CD8-positive, alpha-beta memory T cell (primary cell): ENCODE data around the gene SORCS2. TPM values are rescaled to one million over a fixed set of nuclear protein-coding genes. Genes with fewer than 3 reads are reported as not detected.

ENCODE experiments used
- CTCF ChIA-PET: fragments of 350-600 bp; sonication (Branson Sonifier 250); formaldehyde crosslinking; loops from one replicate; lab custom pipeline; 2021; ENCODE audit warnings: antibody characterized with exemption; lab: Charles Lee
- POLR2A ChIA-PET: fragments of 350-600 bp; sonication (Branson Sonifier 250); formaldehyde crosslinking; loops from one replicate; lab custom pipeline; 2021; ENCODE audit warnings: antibody characterized with exemption; lab: Charles Lee
- DNase-seq, 5 donors: peaks; one replicate each; pipeline versions ENCODE4 v3.0.0 to v3.0.0-alpha.2; 2020 to 2022; ENCODE audit warnings: mixed read lengths in 1 of 5
- H3K27ac ChIP-seq: one replicate; pipeline ENCODE4 v1.7.0; 2013; ENCODE audit warnings: low read depth, mild to moderate bottlenecking, low read length, moderate library complexity
- H3K27me3 ChIP-seq: 2 replicates; pipeline ENCODE4 v1.7.0; 2013; ENCODE audit warnings: low read length, mild to moderate bottlenecking; ENCODE audit not compliant: insufficient read depth, poor library complexity, severe bottlenecking
- H3K36me3 ChIP-seq: 2 replicates; pipeline ENCODE4 v1.7.0; 2013; ENCODE audit warnings: mild to moderate bottlenecking, low read length, moderate library complexity; ENCODE audit not compliant: insufficient read depth
- H3K4me1 ChIP-seq: 2 replicates; pipeline ENCODE4 v1.7.0; 2013; ENCODE audit warnings: mild to moderate bottlenecking, low read length, moderate library complexity; ENCODE audit not compliant: insufficient read depth
- H3K4me3 ChIP-seq: 2 replicates; pipeline ENCODE4 v1.7.0; 2013; ENCODE audit warnings: mild to moderate bottlenecking, low read length
- H3K9me3 ChIP-seq: 2 replicates; pipeline ENCODE4 v1.7.0; 2013; ENCODE audit warnings: mild to moderate bottlenecking, low read length
- H3K27ac Mint-ChIP-seq, 8 donors: one replicate each; pipeline ENCODE4 v1.8.0; 2020 to 2021; ENCODE audit warnings: mixed read lengths in 8 of 8, mild to moderate bottlenecking in 6 of 8, inconsistent platforms in 3 of 8, moderate library complexity in 3 of 8
- H3K27me3 Mint-ChIP-seq, 2 donors: one replicate each; pipeline ENCODE4 v1.8.0; 2020 to 2021; ENCODE audit warnings: mixed read lengths in 2 of 2, mild to moderate bottlenecking in 1 of 2, moderate library complexity in 1 of 2
- H3K36me3 Mint-ChIP-seq, 3 donors: one replicate each; pipeline ENCODE4 v1.8.0; 2020 to 2021; ENCODE audit warnings: mixed read lengths in 3 of 3, inconsistent platforms in 1 of 3, mild to moderate bottlenecking in 1 of 3
- H3K4me1 Mint-ChIP-seq, 3 donors: one replicate each; pipeline ENCODE4 v1.8.0; 2020 to 2021; ENCODE audit warnings: mixed read lengths in 3 of 3, inconsistent platforms in 1 of 3, mild to moderate bottlenecking in 1 of 3
- H3K4me3 Mint-ChIP-seq, 7 donors: one replicate each; pipeline ENCODE4 v1.8.0; 2020 to 2021; ENCODE audit warnings: mixed read lengths in 7 of 7, mild to moderate bottlenecking in 6 of 7, moderate library complexity in 4 of 7, inconsistent platforms in 2 of 7
- H3K9me3 Mint-ChIP-seq, 5 donors: one replicate each; pipeline ENCODE4 v1.8.0; 2020 to 2022; ENCODE audit warnings: mixed read lengths in 5 of 5, mild to moderate bottlenecking in 3 of 5, moderate library complexity in 2 of 5, inconsistent platforms in 1 of 5
- polyA plus RNA-seq: library from polyadenylated mRNA; unstranded; fragments of 300-500 nt; fragmentation: Illumina TruSeq; gene quantifications from one replicate; pipeline ENCODE4 v1.2.3, GENCODE V29; 2021
- total RNA-seq, 2 experiments: library from RNA; stranded (reverse); gene quantifications; one replicate each; pipeline ENCODE4 v1.2.3, GENCODE V29; 2021

Gene SORCS2
- total and polyA plus RNA-seq, 3 experiments from 2014 or later: not detected

- no peaks in the 10 kb centered on the region for H3K9me3 Mint-ChIP-seq
- ChIA-PET POLR2A (no interaction called here), CTCF (no interaction called here)
- Histone ChIP-seq H3K9me3 (no peaks in the 10 kb centered on the region), H3K27me3 (no peaks in the 10 kb centered on the region), H3K36me3 (no peaks in the 10 kb centered on the region), H3K4me1 (no peaks in the 10 kb centered on the region), H3K4me3 (no peak overlapping the region), H3K27ac (no peak overlapping the region)
- no peak for DNase-seq
- peaks cover 7 to 34% of the 10 kb centered on the region in 2 donors for H3K27me3 Mint-ChIP-seq
- no peak overlapping the region for H3K27ac Mint-ChIP-seq
- peaks cover 0 to 2% (median 0%) of the 10 kb centered on the region in 3 donors for H3K4me1 Mint-ChIP-seq
- no peaks in the 10 kb centered on the region for H3K36me3 Mint-ChIP-seq
- H3K4me3 Mint-ChIP-seq: no peak overlapping the region
Observed at GRCh38 chr4:7507381-7507780, 315.0 kb downstream of the SORCS2 start.

- POLR2A ChIA-PET: no interaction called here
- Mint-ChIP-seq H3K36me3 (no peaks in the 10 kb centered on the region), H3K27me3 (peaks cover 12 to 27% of the 10 kb centered on the region in 2 donors), H3K4me1 (peaks cover 0 to 2% (median 0%) of the 10 kb centered on the region in 3 donors), H3K27ac (no peak overlapping the region), H3K4me3 (no peak overlapping the region), H3K9me3 (no peaks in the 10 kb centered on the region)
- H3K4me3 ChIP-seq: no peak overlapping the region
- H3K27ac ChIP-seq: no peak overlapping the region
- DNase-seq: no peak
- CTCF ChIA-PET: no interaction called here
- H3K27me3 ChIP-seq: no peaks in the 10 kb centered on the region
- H3K9me3 ChIP-seq: no peaks in the 10 kb centered on the region
- H3K4me1 ChIP-seq: no peaks in the 10 kb centered on the region
- no peaks in the 10 kb centered on the region for H3K36me3 ChIP-seq
Observed at GRCh38 chr4:7510066-7510465, 317.7 kb downstream of the SORCS2 start.

DNA sequence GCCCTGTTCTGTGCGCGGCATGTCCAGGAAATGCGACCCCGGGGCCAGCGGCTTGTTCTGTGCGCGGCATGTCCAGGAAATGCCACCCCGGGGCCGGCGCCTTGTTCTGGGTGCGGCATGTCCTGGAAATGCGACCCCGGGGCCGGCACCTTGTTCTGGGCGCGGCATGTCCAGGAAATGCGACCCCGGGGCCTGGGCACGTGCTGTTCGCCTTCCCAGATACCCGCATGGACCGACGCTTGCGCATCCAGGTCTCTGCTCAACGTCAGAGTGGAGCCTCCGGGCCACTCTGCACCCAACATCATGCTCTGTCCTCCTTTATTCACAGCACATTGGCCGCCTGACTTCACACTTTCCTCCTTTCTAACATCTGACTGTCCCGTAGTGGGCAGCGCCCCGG lies 318.2 kb downstream of the SORCS2 start:
- Histone ChIP-seq H3K36me3 (no peaks in the 10 kb centered on the region), H3K4me3 (no peak overlapping the region), H3K4me1 (no peaks in the 10 kb centered on the region), H3K9me3 (no peaks in the 10 kb centered on the region), H3K27me3 (no peaks in the 10 kb centered on the region), H3K27ac (no peak overlapping the region)
- no peak overlapping the region for H3K4me3 Mint-ChIP-seq
- peaks cover 11 to 27% of the 10 kb centered on the region in 2 donors for H3K27me3 Mint-ChIP-seq
- H3K36me3 Mint-ChIP-seq: no peaks in the 10 kb centered on the region
- H3K27ac Mint-ChIP-seq: no peak overlapping the region
- ChIA-PET CTCF (no interaction called here), POLR2A (no interaction called here)
- no peaks in the 10 kb centered on the region for H3K9me3 Mint-ChIP-seq
- no peak for DNase-seq
- H3K4me1 Mint-ChIP-seq: peaks cover 0 to 2% (median 0%) of the 10 kb centered on the region in 3 donors

DNA sequence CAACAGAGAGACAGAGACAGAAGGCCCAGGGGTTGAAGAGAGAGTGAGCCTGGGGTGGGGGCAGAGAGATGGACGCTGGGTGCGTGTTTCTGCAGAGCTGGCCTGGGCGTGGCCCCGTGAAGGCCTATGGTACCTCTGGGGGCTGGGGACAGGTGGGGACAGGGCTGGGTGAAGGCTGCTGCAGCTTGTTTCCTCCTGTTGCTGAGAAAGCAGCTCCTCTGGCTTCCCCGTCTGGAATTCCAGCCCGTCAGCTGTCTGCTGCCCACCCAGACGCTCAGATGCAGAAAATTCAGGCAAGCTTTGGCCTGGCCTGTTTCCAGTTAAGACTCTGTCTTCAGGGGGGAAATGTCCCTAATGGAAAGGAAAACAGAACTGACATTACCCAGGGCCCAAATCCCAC lies 319.2 kb downstream of the SORCS2 start:
- Histone ChIP-seq H3K4me3 (no peak overlapping the region), H3K9me3 (no peaks in the 10 kb centered on the region), H3K36me3 (no peaks in the 10 kb centered on the region), H3K27me3 (no peaks in the 10 kb centered on the region), H3K27ac (no peak overlapping the region), H3K4me1 (no peaks in the 10 kb centered on the region)
- Mint-ChIP-seq H3K9me3 (no peaks in the 10 kb centered on the region), H3K36me3 (no peaks in the 10 kb centered on the region), H3K27ac (no peak overlapping the region), H3K27me3 (peaks cover 11 to 25% of the 10 kb centered on the region in 2 donors), H3K4me3 (no peak overlapping the region), H3K4me1 (peaks cover 0 to 2% (median 0%) of the 10 kb centered on the region in 3 donors)
- ChIA-PET CTCF (no interaction called here), POLR2A (no interaction called here)
- no peak for DNase-seq

DNA sequence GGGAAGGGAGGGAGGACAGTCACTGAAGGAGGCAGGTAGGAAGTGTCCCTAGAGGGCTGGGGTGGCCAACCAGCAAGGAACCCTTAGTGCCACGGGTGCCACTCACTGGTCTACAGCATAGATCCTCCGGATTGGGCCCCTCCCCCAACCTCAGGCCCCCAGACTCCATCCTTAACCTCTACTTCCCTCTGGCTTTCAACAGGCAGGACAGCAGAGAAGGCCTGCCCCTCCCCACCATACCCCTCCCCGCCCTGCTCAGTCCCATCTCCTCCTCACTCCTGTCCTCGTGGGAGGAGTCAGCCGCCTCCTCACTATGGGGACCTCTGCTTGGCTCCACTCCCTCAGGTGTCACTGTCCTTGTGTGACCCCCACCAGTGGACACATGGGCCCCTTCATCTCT lies 320.1 kb downstream of the SORCS2 start:
- Mint-ChIP-seq H3K4me1 (peaks cover 0 to 2% (median 0%) of the 10 kb centered on the region in 3 donors), H3K27me3 (peaks cover 11 to 27% of the 10 kb centered on the region in 2 donors), H3K9me3 (no peaks in the 10 kb centered on the region), H3K36me3 (no peaks in the 10 kb centered on the region), H3K4me3 (no peak overlapping the region), H3K27ac (peak overlapping the region in 1 of 8 donors; percentile 83)
- H3K27me3 ChIP-seq: no peaks in the 10 kb centered on the region
- CTCF ChIA-PET: no interaction called here
- no peaks in the 10 kb centered on the region for H3K4me1 ChIP-seq
- no peak for DNase-seq
- H3K4me3 ChIP-seq: no peak overlapping the region
- H3K9me3 ChIP-seq: no peaks in the 10 kb centered on the region
- H3K27ac ChIP-seq: no peak overlapping the region
- H3K36me3 ChIP-seq: no peaks in the 10 kb centered on the region
- POLR2A ChIA-PET: no interaction called here

- H3K36me3 Mint-ChIP-seq: no peaks in the 10 kb centered on the region
- POLR2A ChIA-PET: no interaction called here
- Histone ChIP-seq H3K27me3 (no peaks in the 10 kb centered on the region), H3K36me3 (no peaks in the 10 kb centered on the region), H3K27ac (no peak overlapping the region), H3K9me3 (no peaks in the 10 kb centered on the region), H3K4me3 (no peak overlapping the region), H3K4me1 (no peaks in the 10 kb centered on the region)
- CTCF ChIA-PET: no interaction called here
- DNase-seq: no peak
- no peak overlapping the region for H3K4me3 Mint-ChIP-seq
- no peaks in the 10 kb centered on the region for H3K9me3 Mint-ChIP-seq
- H3K27me3 Mint-ChIP-seq: peaks cover 9 to 21% of the 10 kb centered on the region in 2 donors
- H3K4me1 Mint-ChIP-seq: no peaks in the 10 kb centered on the region
- no peak overlapping the region for H3K27ac Mint-ChIP-seq
Observed at GRCh38 chr4:7512946-7513345, 320.6 kb downstream of the SORCS2 start.

GRCh38 chr4:7513671-7514070 lies 321.3 kb downstream of the SORCS2 start:
- Histone ChIP-seq H3K36me3 (no peaks in the 10 kb centered on the region), H3K9me3 (no peaks in the 10 kb centered on the region), H3K27me3 (no peaks in the 10 kb centered on the region), H3K4me1 (no peaks in the 10 kb centered on the region), H3K27ac (no peak overlapping the region), H3K4me3 (no peak overlapping the region)
- ChIA-PET POLR2A (no interaction called here), CTCF (no interaction called here)
- no peak for DNase-seq
- Mint-ChIP-seq H3K27me3 (peaks cover 10 to 18% of the 10 kb centered on the region in 2 donors), H3K27ac (peak overlapping the region in 1 of 8 donors; percentile 38), H3K4me1 (no peaks in the 10 kb centered on the region), H3K9me3 (no peaks in the 10 kb centered on the region), H3K4me3 (no peak overlapping the region), H3K36me3 (no peaks in the 10 kb centered on the region)

DNA sequence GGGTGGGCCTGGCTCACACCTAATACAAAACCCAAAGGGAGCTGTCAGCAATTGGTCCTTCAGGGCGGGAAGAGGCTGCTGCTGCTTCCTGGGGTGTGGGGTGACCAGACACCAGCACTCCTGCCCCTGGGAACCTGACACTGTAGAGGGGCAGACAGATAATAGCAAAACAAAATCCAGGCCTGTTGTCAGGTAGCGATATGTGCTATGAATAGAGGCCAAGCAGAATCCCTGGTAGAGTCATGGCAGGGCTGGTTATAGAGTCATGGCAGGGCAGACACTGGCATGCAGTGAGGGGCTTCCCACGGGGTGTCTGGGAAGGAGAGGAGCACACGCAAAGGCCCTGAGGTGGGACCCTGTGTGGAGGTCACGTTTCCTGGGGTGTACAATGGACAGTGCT lies 321.9 kb downstream of the SORCS2 start:
- H3K27me3 Mint-ChIP-seq: peaks cover 10 to 14% of the 10 kb centered on the region in 2 donors
- Histone ChIP-seq H3K9me3 (no peaks in the 10 kb centered on the region), H3K4me1 (no peaks in the 10 kb centered on the region), H3K27ac (no peak overlapping the region), H3K4me3 (no peak overlapping the region), H3K36me3 (no peaks in the 10 kb centered on the region), H3K27me3 (no peaks in the 10 kb centered on the region)
- no peak for DNase-seq
- H3K4me1 Mint-ChIP-seq: no peaks in the 10 kb centered on the region
- no peak overlapping the region for H3K27ac Mint-ChIP-seq
- H3K9me3 Mint-ChIP-seq: no peaks in the 10 kb centered on the region
- ChIA-PET POLR2A (no interaction called here), CTCF (no interaction called here)
- no peaks in the 10 kb centered on the region for H3K36me3 Mint-ChIP-seq
- H3K4me3 Mint-ChIP-seq: no peak overlapping the region

- H3K36me3 Mint-ChIP-seq: no peaks in the 10 kb centered on the region
- no peaks in the 10 kb centered on the region for H3K4me1 Mint-ChIP-seq
- no peaks in the 10 kb centered on the region for H3K9me3 Mint-ChIP-seq
- Histone ChIP-seq H3K27me3 (no peaks in the 10 kb centered on the region), H3K27ac (no peak overlapping the region), H3K4me1 (no peaks in the 10 kb centered on the region), H3K9me3 (no peaks in the 10 kb centered on the region), H3K36me3 (no peaks in the 10 kb centered on the region), H3K4me3 (no peak overlapping the region)
- no peak overlapping the region for H3K4me3 Mint-ChIP-seq
- no peak for DNase-seq
- peaks cover 10 to 14% of the 10 kb centered on the region in 2 donors for H3K27me3 Mint-ChIP-seq
- ChIA-PET POLR2A (no interaction called here), CTCF (no interaction called here)
- H3K27ac Mint-ChIP-seq: no peak overlapping the region
Observed at GRCh38 chr4:7514789-7515188, 322.5 kb downstream of the SORCS2 start.
